Astrocyte of the spinal cord (primary cell): ENCODE data around the gene CMTM8.

Experiments used
- DNase-seq: peaks from one replicate; pipeline ENCODE4 v3.0.0; 2011; ENCODE audit warnings: low read depth, low spot score
- H3K4me3 ChIP-seq: 2 replicates; pipeline ENCODE4 v1.5.1; 2011; ENCODE audit warnings: low read depth, mild to moderate bottlenecking, low read length, moderate library complexity
- in situ Hi-C: cut with HindIII; loops from 2 replicates; pipeline ENCODE4 v1.10.0; 2017; ENCODE audit warnings: low sequenced_read_pairs
- TF ChIP-seq, protein P1 (sequence below): IDR thresholded peaks from 2 replicates; pipeline ENCODE4 v1.5.1; 2012; ENCODE audit warnings: low read depth, mild to moderate bottlenecking, low read length, inconsistent platforms

The CMTM8 gene

DNA sequence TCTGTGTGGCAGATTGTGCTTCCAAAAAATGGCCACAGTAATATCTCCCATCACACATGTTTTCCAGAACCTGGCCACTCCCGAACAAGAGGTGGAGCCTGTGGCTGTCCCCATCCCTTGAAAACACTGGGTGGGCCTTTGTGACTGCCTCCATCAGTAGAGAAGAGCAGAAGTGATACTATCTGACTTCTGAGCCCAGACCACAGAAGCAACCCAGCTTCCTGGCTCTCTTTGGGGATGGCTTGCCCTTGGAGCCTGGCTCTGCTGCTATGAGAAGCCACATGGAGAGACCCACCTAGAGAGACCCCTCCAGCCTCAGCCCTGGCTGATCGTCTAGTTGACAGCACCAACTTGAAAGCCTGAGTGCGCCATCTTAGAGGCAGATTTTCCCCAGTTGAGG, 39.8 kb upstream of the CMTM8 start:
- in situ Hi-C loops, result no loop called here
- H3K4me3 ChIP-seq, result no peak overlapping the region
- no peak for DNase-seq
- TF ChIP-seq, protein P1, sequence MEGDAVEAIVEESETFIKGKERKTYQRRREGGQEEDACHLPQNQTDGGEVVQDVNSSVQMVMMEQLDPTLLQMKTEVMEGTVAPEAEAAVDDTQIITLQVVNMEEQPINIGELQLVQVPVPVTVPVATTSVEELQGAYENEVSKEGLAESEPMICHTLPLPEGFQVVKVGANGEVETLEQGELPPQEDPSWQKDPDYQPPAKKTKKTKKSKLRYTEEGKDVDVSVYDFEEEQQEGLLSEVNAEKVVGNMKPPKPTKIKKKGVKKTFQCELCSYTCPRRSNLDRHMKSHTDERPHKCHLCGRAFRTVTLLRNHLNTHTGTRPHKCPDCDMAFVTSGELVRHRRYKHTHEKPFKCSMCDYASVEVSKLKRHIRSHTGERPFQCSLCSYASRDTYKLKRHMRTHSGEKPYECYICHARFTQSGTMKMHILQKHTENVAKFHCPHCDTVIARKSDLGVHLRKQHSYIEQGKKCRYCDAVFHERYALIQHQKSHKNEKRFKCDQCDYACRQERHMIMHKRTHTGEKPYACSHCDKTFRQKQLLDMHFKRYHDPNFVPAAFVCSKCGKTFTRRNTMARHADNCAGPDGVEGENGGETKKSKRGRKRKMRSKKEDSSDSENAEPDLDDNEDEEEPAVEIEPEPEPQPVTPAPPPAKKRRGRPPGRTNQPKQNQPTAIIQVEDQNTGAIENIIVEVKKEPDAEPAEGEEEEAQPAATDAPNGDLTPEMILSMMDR, result no peak

DNA sequence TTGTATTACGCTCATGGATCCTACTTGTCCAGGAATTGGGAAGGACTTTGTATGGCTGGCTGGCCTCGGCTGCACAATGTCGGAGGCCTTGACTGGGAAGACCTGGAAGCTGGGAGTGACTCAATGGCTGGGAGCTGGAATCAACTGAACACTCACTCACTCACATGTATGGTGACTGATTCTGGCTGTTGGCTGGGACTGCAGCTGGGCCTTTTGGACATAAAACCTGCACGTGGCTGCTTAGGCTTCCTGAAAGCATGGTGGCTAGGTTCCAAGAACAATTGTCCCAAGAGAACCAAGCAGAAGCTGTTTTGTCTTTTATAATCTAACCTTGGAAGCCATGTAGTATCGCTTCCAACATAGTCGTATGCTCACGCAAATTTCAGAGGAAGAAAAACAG, 38.0 kb upstream of the CMTM8 start:
- TF ChIP-seq, protein P1, result no peak
- H3K4me3 ChIP-seq, result no peak overlapping the region
- in situ Hi-C loops, result no loop called here
- DNase-seq, result peak; percentile 21

DNA sequence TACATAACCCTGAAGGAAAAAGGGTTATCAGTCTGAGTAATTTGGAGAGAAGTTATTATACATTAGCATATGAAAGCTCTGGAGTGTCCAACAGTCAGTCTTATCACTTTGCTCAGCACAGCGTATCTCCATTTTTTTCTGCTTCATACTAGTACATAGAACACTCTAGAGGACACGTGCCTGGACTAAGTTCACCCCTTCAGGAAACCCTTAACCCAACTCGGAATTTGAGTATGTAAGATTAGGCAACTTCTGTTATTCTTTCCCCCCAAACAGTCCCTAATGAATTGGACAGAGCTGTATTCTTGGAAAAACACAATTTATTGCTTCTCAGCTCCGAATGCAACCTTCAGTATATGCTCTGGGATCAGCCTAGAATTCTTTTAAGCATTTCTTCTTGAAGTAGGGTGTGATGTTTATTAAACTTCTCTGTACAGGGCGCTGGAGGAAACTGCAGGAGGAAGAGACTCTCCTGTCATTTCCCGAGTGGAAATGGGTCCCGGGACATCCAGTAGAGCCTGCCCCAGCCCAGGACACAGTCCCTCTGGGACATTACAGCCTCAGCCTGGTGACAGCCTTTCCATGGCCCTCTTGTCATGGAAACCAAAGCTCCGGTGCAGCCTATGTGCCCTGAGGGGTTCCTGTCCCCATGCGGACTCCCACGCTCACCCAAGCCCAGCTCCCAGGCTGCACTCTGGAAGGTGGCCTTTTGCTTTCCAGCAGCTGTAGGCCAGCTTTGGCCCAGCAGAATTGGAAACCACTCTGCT, 37.3 kb upstream of the CMTM8 start:
- no peak for DNase-seq
- in situ Hi-C loops, result no loop called here
- no peak overlapping the region for H3K4me3 ChIP-seq
- TF ChIP-seq, protein P1, result no peak

DNA sequence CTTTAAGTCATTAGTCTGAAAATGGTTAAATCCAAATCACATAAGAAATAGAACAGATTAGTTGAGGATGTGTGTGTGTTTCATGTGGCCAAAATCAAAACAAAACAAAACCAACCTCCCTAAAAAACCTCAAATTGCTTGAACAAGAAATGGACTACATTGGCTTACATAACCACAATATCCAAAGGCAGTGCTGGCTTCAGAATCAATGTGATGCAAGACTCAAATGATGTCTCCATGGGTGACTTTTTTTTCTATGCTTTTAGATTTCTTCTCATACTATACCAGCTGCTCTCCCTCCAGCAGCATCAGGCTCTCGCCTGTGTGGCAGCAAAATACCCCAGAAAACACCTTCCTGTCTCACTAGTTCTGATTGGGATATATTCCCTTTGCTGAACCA, 36.0 kb upstream of the CMTM8 start:
- DNase-seq, result no peak
- TF ChIP-seq, protein P1, result no peak
- in situ Hi-C loops, result no loop called here
- H3K4me3 ChIP-seq, result no peak overlapping the region

DNA sequence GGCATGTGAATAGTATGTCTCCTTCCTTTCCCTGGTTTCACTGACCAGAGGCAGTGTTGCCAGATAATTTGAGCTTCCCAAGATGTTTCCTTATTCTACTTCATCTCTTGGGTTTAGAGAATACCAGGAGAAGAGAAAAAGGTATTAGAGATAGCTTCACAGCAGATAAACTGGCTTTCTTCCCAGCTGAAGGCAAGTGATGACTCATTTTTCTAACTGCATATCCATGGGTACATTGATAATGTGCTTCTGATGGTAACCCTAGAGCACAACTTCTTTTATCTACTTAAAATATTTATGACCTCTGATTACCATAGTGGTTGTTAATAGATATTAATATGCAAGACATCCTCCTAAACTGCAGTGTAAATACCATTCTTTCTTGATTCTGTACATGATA, 34.6 kb upstream of the CMTM8 start:
- peak; percentile 52 for DNase-seq
- H3K4me3 ChIP-seq, result no peak overlapping the region
- TF ChIP-seq, protein P1, result no peak
- in situ Hi-C loops, result no loop called here

DNA sequence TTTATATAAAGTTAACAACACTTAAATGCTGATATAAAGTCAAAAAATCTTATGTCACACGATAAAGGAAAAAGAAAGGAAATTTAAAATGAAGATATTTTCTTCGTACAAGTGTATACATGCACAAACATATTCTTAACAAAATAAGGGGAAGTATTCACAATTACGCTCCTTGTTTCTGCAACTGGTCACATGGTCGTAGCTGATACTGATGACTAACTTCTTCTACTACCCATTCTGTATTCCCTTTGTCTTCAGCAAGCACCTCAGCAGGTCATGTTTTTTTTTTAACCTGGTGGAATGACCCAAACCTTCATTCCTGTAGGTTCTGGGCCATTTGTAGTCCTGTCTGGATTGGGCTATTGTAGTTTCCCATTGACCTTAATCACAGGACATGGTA, 30.0 kb upstream of the CMTM8 start:
- no peak for DNase-seq
- in situ Hi-C loops, result no loop called here
- TF ChIP-seq, protein P1, result no peak
- H3K4me3 ChIP-seq, result no peak overlapping the region

DNA sequence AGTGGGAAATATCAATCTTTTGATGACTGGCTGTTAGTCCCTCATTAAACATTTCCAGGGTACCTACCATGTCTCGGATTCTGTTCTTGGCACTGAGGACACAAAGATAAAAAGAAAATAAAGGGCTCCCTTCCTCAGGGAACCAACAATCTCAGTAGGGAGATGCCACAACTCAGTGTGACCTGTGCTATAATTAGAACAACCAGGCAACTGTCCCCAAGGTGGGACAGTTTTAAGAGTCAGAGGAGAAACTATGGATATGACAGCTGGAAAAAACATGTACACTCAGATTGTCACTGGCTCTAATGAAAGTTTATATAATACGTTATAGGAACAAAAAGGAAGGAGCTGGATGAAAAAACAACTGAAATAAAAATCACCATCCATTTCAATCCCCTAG, 23.3 kb upstream of the CMTM8 start:
- DNase-seq, result no peak
- H3K4me3 ChIP-seq, result no peak overlapping the region
- TF ChIP-seq, protein P1, result no peak
- in situ Hi-C loops, result no loop called here
